Measurements from ENCODE around the gene LHX4.

Gene LHX4

GRCh38 chr1:180193141-180194047 lies 36.7 kb upstream of the LHX4 start:
- TF ChIP-seq, protein P1, sequence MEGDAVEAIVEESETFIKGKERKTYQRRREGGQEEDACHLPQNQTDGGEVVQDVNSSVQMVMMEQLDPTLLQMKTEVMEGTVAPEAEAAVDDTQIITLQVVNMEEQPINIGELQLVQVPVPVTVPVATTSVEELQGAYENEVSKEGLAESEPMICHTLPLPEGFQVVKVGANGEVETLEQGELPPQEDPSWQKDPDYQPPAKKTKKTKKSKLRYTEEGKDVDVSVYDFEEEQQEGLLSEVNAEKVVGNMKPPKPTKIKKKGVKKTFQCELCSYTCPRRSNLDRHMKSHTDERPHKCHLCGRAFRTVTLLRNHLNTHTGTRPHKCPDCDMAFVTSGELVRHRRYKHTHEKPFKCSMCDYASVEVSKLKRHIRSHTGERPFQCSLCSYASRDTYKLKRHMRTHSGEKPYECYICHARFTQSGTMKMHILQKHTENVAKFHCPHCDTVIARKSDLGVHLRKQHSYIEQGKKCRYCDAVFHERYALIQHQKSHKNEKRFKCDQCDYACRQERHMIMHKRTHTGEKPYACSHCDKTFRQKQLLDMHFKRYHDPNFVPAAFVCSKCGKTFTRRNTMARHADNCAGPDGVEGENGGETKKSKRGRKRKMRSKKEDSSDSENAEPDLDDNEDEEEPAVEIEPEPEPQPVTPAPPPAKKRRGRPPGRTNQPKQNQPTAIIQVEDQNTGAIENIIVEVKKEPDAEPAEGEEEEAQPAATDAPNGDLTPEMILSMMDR (IDR thresholded peaks at IDR 0.05): no peak

DNA sequence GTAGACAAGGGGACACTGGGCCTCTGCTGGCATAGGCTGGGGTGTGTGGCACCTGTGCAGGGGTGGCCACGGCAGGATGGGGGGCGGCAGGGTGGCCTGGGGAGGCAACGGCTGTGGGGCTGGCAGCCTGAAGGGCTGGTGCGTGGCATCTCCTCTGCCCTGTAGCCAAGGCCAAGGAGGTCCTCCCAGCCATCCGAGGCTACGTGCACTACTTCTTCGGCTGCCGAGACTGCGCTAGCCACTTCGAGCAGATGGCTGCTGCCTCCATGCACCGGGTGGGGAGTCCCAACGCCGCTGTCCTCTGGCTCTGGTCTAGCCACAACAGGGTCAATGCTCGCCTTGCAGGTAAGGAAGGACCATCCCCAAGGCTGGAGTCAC lies 36.0 kb upstream of the LHX4 start:
- TF ChIP-seq, protein P1 (IDR thresholded peaks at IDR 0.05): no peak

GRCh38 chr1:180194546-180195207 lies 35.4 kb upstream of the LHX4 start:
- TF ChIP-seq, protein P1 (IDR thresholded peaks at IDR 0.05): no peak

DNA sequence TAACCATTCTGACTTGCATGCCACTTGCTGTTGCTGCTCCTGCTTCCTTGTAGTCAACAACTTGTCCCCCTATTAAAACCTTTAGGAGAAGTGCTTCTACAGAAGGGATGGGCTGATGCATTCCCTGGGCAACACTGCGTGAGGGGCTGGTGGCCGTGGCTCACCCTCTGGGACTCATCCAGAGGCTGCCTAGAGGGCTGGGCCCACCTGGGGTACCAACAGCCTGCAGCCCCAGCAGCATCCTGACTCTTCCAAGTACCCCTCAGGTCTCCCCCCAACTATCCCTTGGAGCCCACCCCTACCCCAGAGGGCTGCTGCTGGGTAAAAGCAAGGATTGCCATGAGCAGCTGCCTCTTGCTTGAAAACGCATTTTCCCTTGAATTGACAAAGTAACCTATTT lies 34.7 kb upstream of the LHX4 start:
- TF ChIP-seq, protein P1 (IDR thresholded peaks at IDR 0.05): no peak

GRCh38 chr1:180195916-180196315 lies 34.1 kb upstream of the LHX4 start:
- TF ChIP-seq, protein P1 (IDR thresholded peaks at IDR 0.05): no peak

DNA sequence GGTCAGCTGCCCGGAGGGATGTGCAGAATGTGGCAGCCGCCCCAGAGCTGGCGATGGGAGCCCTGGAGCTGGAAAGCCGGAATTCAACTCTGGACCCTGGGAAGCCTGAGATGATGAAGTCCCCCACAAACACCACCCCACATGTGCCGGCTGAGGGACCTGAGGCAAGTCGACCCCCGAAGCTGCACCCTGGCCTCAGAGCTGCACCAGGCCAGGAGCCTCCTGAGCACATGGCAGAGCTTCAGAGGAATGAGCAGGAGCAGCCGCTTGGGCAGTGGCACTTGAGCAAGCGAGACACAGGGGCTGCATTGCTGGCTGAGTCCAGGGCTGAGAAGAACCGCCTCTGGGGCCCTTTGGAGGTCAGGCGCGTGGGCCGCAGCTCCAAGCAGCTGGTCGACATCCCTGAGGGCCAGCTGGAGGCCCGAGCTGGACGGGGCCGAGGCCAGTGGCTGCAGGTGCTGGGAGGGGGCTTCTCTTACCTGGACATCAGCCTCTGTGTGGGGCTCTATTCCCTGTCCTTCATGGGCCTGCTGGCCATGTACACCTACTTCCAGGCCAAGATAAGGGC lies 33.5 kb upstream of the LHX4 start:
- TF ChIP-seq, protein P1 (IDR thresholded peaks at IDR 0.05): no peak

- TF ChIP-seq, protein P1 (IDR thresholded peaks at IDR 0.05): no peak
These were observed 32.8 kb upstream of the LHX4 start for GRCh38 chr1:180197231-180197630.

Data from LNCAP (cell line).